Hematopoietic multipotent progenitor cell (in vitro differentiated cells): ENCODE results near the gene GPC5. TPM values are rescaled to one million over a fixed set of nuclear protein-coding genes. Genes with fewer than 3 reads are reported as not detected.
"Not testable (repeated sequence)": the region's sequence is repeated elsewhere in the genome, so short reads cannot be mapped to it uniquely, and the experiment has no call there.

Source experiments
- DNase-seq, 3 donors: peaks; one replicate each; pipeline ENCODE4 v3.0.0-alpha.2; 2011 to 2015; ENCODE audit warnings: low read depth in 2 of 3, low spot score in 2 of 3
- total RNA-seq: library from RNA; depleted of rRNA; stranded (reverse); fragments of >200 nt; gene quantifications from one replicate; pipeline ENCODE4 v1.2.3, GENCODE V29; 2012

Gene GPC5
- total RNA-seq: 18.3 TPM

- DNase-seq: peak; percentile 67 to 77 (median 77)
Measured at GRCh38 chr13:91398413-91399188, at the start of gene GPC5. Gene GPC5, plus strand, starts transcription at chr13:91398621.

GRCh38 chr13:91348906-91349435 is 49.5 kb upstream of the GPC5 start:
- DNase-seq: peak; percentile 88 to 90 (median 89)

GRCh38 chr13:91349992-91350911 is 48.2 kb upstream of the GPC5 start:
- no peak for DNase-seq

GRCh38 chr13:91351123-91351522 is 47.3 kb upstream of the GPC5 start:
- no peak for DNase-seq

- DNase-seq: no peak
Measured at GRCh38 chr13:91351980-91352379, 46.4 kb upstream of the GPC5 start.

- not testable (repeated sequence) for DNase-seq
Measured at GRCh38 chr13:91352891-91353290, 45.5 kb upstream of the GPC5 start.

GRCh38 chr13:91353494-91353893 is 44.9 kb upstream of the GPC5 start:
- DNase-seq: no peak

- DNase-seq: no peak
Measured at GRCh38 chr13:91355099-91355825, 43.2 kb upstream of the GPC5 start.

GRCh38 chr13:91355826-91356710 is 42.4 kb upstream of the GPC5 start:
- no peak for DNase-seq

GRCh38 chr13:91356919-91357612 is 41.4 kb upstream of the GPC5 start:
- DNase-seq: no peak

- no peak for DNase-seq
Measured at GRCh38 chr13:91357613-91358386, 40.6 kb upstream of the GPC5 start.

GRCh38 chr13:91358387-91358782 is 40.0 kb upstream of the GPC5 start:
- DNase-seq: peak in 2 of 3 donors; percentile 22 to 70

GRCh38 chr13:91359111-91359510 is 39.3 kb upstream of the GPC5 start:
- DNase-seq: no peak

GRCh38 chr13:91359631-91360030 is 38.8 kb upstream of the GPC5 start:
- DNase-seq: peak in 1 of 3 donors; percentile 14

- no peak for DNase-seq
Measured at GRCh38 chr13:91360246-91360751, 38.1 kb upstream of the GPC5 start.

GRCh38 chr13:91361755-91362271 is 36.6 kb upstream of the GPC5 start:
- no peak for DNase-seq

GRCh38 chr13:91362908-91363307 is 35.5 kb upstream of the GPC5 start:
- no peak for DNase-seq

- DNase-seq: no peak
Measured at GRCh38 chr13:91368101-91368500, 30.3 kb upstream of the GPC5 start.
